Hematopoietic multipotent progenitor cell treated with erythropoietin and hydrocortisone succinate and interleukin-3 and kit ligand, for 15 days (in vitro differentiated cells): Measurements from ENCODE around the gene TRIOBP.

Experiments
- DNase-seq: peaks from one replicate; pipeline ENCODE4 v3.0.0-alpha.2; 2015; ENCODE audit warnings: low spot score

TRIOBP gene

GRCh38 chr22:37804881-37805809, 108.3 kb downstream of the TRIOBP start:
- peak; percentile 78 for DNase-seq

- DNase-seq = peak; percentile 36
These were observed 109.0 kb downstream of the TRIOBP start for GRCh38 chr22:37805810-37806277.

DNA sequence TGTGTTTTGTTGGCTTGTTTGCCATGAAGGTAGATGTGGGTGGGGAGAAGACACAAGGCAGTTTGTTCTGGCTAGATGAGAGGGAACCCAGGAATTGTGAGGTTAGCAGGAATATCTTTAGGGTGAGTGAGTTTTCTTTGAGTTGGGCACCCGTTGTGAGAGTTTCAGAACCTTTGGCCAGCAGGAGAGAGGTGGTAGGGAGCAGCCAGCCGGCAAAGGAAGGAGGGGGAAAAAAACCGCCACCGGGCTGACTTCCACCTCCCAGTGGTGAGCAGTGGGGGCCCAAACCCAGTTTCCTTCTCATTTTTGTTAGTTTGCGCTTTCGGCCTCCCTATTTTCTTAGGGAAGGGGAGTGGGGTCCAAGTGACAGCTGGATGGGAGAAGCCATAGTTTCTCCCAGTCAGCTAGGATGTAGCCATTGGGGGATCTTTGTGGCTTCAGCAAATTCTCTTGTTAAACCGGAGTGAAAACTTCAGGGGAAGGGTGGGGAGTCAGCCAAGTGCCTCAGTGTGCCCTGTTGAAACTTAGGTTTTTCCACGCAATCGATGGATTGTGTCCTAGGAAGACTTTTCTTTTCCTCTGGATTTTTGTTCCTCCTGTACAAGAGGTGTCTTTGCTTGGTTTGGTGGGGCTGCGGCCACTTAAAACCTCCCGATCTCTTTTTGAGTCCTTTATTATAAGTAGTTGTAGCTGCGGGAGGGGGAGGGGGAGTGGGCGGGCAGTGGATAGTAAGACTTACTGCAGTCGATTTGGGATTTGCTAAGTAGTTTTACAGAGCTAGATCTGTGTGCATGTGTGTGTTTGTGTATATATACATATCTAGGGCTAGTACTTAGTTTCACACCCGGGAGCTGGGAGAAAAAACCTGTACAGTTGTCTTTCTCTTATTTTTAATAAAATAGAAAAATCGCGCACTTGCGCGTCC, 109.8 kb downstream of the TRIOBP start:
- peak; percentile 41 for DNase-seq

GRCh38 chr22:37807410-37808293, 110.8 kb downstream of the TRIOBP start, which contains the start of gene GCAT:
Gene GCAT (plus strand): TSS chr22:37807934. CDS start chr22:37807968, 34 bp downstream.
- peak; percentile 90 for DNase-seq

GRCh38 chr22:37808294-37808657, 111.4 kb downstream of the TRIOBP start:
- no peak for DNase-seq

GRCh38 chr22:37809672-37810333, 113.0 kb downstream of the TRIOBP start:
- DNase-seq = no peak

DNA sequence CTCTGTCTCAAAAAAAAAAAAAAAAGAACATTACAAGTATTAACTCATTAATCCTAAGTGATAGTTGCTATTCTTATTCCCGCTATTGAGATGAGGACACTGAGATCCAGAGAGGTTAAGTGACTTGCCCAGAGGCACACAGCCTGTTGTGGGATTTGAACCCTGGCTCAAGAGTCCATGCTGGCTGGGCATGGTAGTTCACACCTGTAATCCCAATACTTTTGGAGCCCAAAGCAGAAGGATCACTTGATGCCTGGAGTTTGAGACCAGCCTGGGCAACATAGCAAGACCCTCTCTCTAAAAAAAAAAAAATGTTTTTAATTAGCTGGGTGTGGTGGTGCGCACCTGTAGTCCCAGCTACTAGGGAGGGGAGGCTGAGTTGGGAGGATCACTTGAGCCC, 115.0 kb downstream of the TRIOBP start:
- no peak for DNase-seq

- DNase-seq = no peak
These were observed 116.2 kb downstream of the TRIOBP start for GRCh38 chr22:37812869-37813678.

- no peak for DNase-seq
These were observed 118.7 kb downstream of the TRIOBP start for GRCh38 chr22:37815593-37815992.

GRCh38 chr22:37816543-37817180, 119.8 kb downstream of the TRIOBP start:
- DNase-seq = no peak

DNA sequence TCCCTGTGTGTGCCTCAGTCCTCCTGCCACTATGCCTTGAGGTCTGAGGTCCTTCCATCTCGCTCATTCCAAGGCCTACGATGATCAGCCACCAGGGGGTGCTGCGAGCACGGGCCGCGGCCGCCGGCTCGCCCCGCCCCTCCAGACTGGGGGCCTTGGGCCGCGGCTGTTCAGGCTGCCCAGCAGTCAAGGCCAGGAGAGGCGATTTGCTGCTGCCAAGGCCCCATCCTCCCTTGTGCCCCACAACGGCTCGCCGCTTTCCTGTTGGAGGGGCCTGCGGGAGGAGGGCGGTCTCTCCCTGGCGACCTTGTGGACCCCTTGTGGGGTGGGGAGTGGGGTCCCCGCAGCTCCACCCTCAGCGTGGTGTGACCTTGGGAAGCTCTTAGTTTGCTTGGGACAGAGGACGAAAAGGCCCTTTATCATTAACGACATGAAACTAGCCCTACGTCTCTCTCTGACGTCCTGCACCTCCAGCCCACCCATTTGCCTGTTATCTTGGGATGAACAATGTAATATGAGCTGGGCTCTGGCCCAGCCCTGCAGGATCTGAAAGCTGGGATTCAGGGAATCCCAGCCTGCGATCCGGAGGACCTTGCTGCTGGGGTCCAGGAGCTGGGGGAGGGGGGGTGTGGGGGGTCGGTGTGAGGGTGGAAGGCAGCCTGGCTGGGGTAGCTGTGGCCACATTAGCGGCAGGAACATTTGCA, 121.0 kb downstream of the TRIOBP start:
- peak; percentile 77 for DNase-seq

GRCh38 chr22:37818409-37819104, 121.7 kb downstream of the TRIOBP start:
- DNase-seq = peak; percentile 27

DNA sequence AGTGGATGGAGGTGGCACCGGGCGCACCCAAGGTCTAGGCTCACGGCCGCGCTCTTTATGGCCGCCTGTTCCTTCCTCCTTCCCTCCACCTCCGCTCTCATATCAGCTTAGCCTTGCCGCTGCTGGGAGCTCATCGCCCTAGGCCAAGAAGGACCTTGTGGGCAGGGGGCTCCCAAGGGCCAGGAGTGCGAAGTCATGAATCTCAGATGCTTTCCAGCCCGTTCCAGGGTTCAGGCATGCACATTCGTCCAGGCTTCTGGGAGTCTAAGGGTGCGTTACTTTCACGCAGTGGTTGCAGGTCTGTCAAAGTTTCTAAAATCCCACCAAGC, 122.2 kb downstream of the TRIOBP start:
- no peak for DNase-seq

DNA sequence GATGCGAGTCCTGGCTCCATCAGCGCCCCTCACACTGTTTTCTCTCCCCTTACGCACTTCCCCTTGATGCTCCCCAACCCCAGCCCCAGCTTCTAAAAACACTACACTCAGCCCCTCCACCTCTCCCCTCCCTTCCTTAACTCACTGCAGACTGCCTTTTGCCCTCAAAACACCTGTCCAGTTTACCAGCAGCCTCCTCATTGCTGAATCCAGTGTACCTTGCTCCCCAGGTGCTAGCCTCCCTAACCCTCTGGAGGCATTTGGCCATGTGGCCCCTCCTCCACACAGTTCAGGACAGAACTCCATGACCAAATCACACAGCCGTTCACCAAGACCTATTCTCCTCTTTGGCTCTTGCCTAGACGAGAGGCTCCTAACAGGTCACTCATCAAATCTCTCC, 123.5 kb downstream of the TRIOBP start:
- DNase-seq = no peak

DNA sequence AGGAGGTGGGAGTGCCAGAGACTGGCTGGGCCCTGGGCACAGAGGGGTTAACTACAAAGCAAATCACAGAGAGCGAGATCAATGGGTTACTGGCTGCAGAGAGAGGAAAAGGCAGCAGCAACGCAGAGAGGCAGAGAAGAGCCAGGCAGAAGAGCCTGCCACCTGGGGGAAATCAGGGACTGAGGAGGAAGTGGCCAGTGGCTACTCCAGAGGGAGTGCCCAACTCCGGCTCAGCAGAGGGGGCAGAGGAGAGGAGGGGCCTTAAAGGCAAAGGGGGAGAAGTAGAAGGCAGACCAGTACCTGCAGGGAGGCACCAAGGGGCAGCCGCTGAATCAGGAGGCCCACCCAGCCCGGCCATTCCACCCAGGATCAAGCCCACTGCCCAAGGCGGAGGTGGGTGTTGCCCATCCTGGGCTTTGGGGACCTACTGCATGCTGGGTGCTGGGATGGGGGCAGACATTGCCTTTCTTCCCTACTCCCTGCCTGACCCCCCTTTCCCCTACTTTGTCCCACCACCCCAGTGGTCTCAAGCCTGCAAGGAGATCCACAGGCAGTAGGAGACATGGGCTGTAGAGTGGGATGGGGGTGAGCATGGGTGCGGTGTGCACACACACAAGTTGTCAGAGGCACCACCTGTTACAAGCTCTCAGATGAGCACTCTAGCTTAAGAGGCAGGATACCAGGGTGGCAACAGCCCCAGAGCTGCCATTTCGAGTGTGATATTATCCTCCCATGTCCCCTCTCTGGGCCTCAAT, 125.4 kb downstream of the TRIOBP start:
- no peak for DNase-seq

- no peak for DNase-seq
These were observed 126.5 kb downstream of the TRIOBP start, which contains the start of gene GALR3 for GRCh38 chr22:37823134-37823985. Gene GALR3 (plus strand): TSS chr22:37823382. CDS start chr22:37823407, 25 bp downstream.
